IPS DF 6.9 (cell line): ENCODE measurements around the gene FAF1.
"Not testable (repeated sequence)": the region's sequence is repeated elsewhere in the genome, so short reads cannot be mapped to it uniquely, and the experiment has no call there.

Experiments
- DNase-seq: peaks from one replicate; pipeline ENCODE4 v3.0.0-alpha.2; 2013; ENCODE audit warnings: low read depth, low spot score
- H3K27ac ChIP-seq: one replicate; pipeline ENCODE4 v1.5.1; 2013; ENCODE audit warnings: low read length, control low read depth
- H3K27me3 ChIP-seq: 2 replicates; pipeline ENCODE4 v1.6.1; 2013; ENCODE audit warnings: mild to moderate bottlenecking, low read length; ENCODE audit not compliant: control insufficient read depth, insufficient read depth
- H3K36me3 ChIP-seq: 2 replicates; pipeline ENCODE4 v1.6.1; 2013; ENCODE audit warnings: low read length; ENCODE audit not compliant: control insufficient read depth, insufficient read depth
- H3K4me1 ChIP-seq: 2 replicates; pipeline ENCODE4 v1.6.1; 2013; ENCODE audit warnings: low read length; ENCODE audit not compliant: control insufficient read depth, insufficient read depth
- H3K4me3 ChIP-seq: 2 replicates; pipeline ENCODE4 v1.5.1; 2013; ENCODE audit warnings: mild to moderate bottlenecking, low read length
- H3K9me3 ChIP-seq: 2 replicates; pipeline ENCODE4 v1.6.1; 2013; ENCODE audit warnings: low read length, inconsistent platforms; ENCODE audit not compliant: control insufficient read depth, insufficient read depth
- WGBS: extraction: QIAGEN DNeasy Blood & Tissue Kit; methylation state at CpG from one replicate; pipeline ENCODE4 v1.1.7; 2013; ENCODE audit warnings: mixed read lengths, missing lambda C conversion rate; ENCODE audit not compliant: insufficient read length, insufficient coverage; 5-methylcytosine and 5-hydroxymethylcytosine counted together

FAF1 gene

DNA sequence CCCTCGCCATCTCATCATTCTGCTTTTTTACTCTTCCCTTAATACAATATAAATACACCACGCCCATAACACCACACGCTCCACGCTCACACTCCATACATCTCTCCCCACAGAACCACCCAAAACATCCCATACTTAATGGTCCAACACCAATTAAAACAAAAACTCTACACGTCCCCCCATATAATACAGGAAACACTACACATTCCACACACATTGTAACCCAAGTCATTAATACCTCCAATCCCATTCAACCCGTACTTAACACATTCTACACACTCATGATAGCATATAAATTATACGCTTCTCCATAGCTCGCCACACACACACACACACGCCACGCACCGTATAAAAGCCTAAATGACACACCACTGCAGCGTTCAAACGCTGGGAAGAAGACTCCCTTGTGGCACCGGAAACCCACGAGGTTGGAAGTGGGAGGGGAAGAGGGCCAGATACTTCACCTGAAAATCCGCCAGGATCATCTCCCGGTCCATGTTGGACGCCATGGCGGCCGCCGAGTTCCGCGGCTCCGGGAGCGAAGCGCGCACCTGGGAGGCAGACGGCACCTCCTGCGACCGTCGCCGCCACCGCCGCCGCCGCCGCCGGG lies 659 bp downstream of the FAF1 start:
- no peaks in the 10 kb centered on the region for H3K36me3 ChIP-seq
- peak overlapping the region; percentile 95 for H3K4me3 ChIP-seq
- 100% methylated on average over 5 of the region's 38 CpGs for WGBS
- H3K27me3 ChIP-seq: no peaks in the 10 kb centered on the region
- H3K4me1 ChIP-seq: no peaks in the 10 kb centered on the region; the same call in 1 of the 2 replicates
- no peak overlapping the region for H3K27ac ChIP-seq
- no peak for DNase-seq
- H3K9me3 ChIP-seq: no peaks in the 10 kb centered on the region

- H3K9me3 ChIP-seq: no peaks in the 10 kb centered on the region
- no peak for DNase-seq
- H3K36me3 ChIP-seq: no peaks in the 10 kb centered on the region
- no peak overlapping the region for H3K27ac ChIP-seq
- no CpG with 5 or more reads among the region's 1 CpG for WGBS
- H3K4me3 ChIP-seq: no peak overlapping the region
- H3K4me1 ChIP-seq: no peaks in the 10 kb centered on the region
- H3K27me3 ChIP-seq: no peaks in the 10 kb centered on the region
These were observed 5.0 kb downstream of the FAF1 start for GRCh38 chr1:50955116-50955515.

- H3K4me1 ChIP-seq, H3K36me3 ChIP-seq, H3K27ac ChIP-seq, H3K9me3 ChIP-seq, DNase-seq, H3K27me3 ChIP-seq, H3K4me3 ChIP-seq: not testable (repeated sequence)
- no CpG with 5 or more reads among the region's 31 CpGs for WGBS
These were observed 7.5 kb downstream of the FAF1 start for GRCh38 chr1:50952566-50952965.

- Histone ChIP-seq H3K9me3 (no peaks in the 10 kb centered on the region), H3K36me3 (no peaks in the 10 kb centered on the region), H3K4me1 (no peaks in the 10 kb centered on the region), H3K27ac (no peak overlapping the region), H3K27me3 (no peaks in the 10 kb centered on the region), H3K4me3 (no peak overlapping the region)
- no CpG with 5 or more reads among the region's 1 CpG for WGBS
- DNase-seq: no peak
These were observed 9.7 kb downstream of the FAF1 start for GRCh38 chr1:50950396-50950795.

- no CpG with 5 or more reads among the region's 9 CpGs for WGBS
- Histone ChIP-seq H3K27ac (no peak overlapping the region), H3K9me3 (no peaks in the 10 kb centered on the region), H3K4me1 (no peaks in the 10 kb centered on the region), H3K36me3 (no peaks in the 10 kb centered on the region), H3K4me3 (no peak overlapping the region), H3K27me3 (no peaks in the 10 kb centered on the region)
- DNase-seq: no peak
These were observed 10.6 kb downstream of the FAF1 start for GRCh38 chr1:50949286-50949982.

DNA sequence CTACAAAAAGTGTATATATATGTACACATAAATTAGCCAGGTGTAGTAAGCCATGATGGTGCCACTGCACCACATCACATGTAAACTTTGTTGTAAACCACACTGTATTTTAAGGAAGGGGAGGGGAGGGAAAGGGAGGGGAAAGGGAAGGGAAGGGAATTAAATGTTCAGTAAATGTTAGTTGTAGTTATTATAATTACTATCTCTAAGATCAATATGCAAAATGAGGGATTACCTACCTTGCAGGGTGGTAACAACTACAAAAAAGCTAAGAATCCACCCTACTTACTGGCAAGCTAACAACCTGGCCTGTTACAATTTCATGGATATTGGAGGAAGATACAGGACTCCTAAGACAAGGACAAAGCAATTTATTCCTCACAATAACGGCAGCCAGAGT lies 17.7 kb downstream of the FAF1 start:
- no CpG with 5 or more reads among the region's 1 CpG for WGBS

GRCh38 chr1:50940291-50940690 lies 19.8 kb downstream of the FAF1 start:
- Histone ChIP-seq H3K27me3 (no peaks in the 10 kb centered on the region), H3K9me3 (no peaks in the 10 kb centered on the region; the same call in 1 of the 2 replicates), H3K36me3 (no peaks in the 10 kb centered on the region), H3K27ac (no peak overlapping the region), H3K4me3 (no peak overlapping the region), H3K4me1 (no peaks in the 10 kb centered on the region)
- DNase-seq: no peak
- WGBS: no CpG with 5 or more reads among the region's 3 CpGs

More for the DNA sequence above, 17.7 kb downstream of the FAF1 start:
- no peaks in the 10 kb centered on the region for H3K36me3 ChIP-seq
- H3K9me3 ChIP-seq: no peaks in the 10 kb centered on the region; the same call in 1 of the 2 replicates
- DNase-seq: no peak
- H3K4me3 ChIP-seq: no peak overlapping the region
- no peaks in the 10 kb centered on the region for H3K27me3 ChIP-seq
- no peaks in the 10 kb centered on the region for H3K4me1 ChIP-seq
- H3K27ac ChIP-seq: no peak overlapping the region

GRCh38 chr1:50936321-50936720 lies 23.7 kb downstream of the FAF1 start:
- no peaks in the 10 kb centered on the region for H3K4me1 ChIP-seq
- no peak for DNase-seq
- WGBS: no CpG with 5 or more reads among the region's 2 CpGs
- H3K9me3 ChIP-seq: no peaks in the 10 kb centered on the region; the same call in 1 of the 2 replicates
- no peaks in the 10 kb centered on the region for H3K36me3 ChIP-seq
- no peaks in the 10 kb centered on the region for H3K27me3 ChIP-seq
- H3K27ac ChIP-seq: no peak overlapping the region
- no peak overlapping the region for H3K4me3 ChIP-seq

DNA sequence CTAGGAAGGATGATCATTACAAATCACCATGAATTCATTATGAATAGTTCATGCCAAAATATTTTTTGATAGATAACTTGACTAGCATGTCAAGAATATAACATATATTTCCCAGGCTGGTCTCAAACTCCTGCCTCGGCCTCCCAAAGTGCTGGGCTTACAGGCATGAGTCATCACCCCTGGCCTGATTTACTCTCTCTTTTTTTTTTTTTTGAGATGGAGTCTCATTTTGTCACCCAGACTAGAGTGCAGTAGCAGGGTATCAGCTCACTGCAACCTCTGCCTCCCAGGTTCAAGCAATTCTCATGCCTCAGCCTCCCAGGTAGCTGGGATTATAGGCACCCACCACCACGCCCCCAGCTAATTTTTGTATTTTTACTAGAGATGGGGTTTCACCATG lies 24.8 kb downstream of the FAF1 start:
- H3K27ac ChIP-seq, H3K4me3 ChIP-seq, H3K9me3 ChIP-seq, DNase-seq, H3K36me3 ChIP-seq, H3K27me3 ChIP-seq, H3K4me1 ChIP-seq: not testable (repeated sequence)
- no CpG with 5 or more reads among the region's 2 CpGs for WGBS

DNA sequence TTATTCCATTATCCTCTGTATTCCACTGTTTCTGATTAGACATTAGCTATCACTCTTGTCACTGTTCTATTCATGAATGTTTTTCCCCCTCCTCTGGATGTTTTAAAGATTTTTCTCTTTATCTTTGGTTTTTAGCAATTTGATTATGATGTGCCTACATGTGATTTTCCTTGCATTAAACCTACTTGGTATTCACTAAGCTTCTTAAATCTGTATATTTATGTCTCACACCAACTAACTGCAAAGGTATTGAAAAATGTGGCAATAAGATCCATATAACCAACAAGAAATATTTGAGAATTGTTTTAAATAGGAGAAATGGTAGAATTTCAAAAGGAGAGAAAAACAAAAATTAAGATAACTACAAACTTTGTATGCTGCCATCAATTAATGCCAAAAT lies 25.2 kb downstream of the FAF1 start:
- H3K36me3 ChIP-seq: no peaks in the 10 kb centered on the region
- no peaks in the 10 kb centered on the region; the same call in 1 of the 2 replicates for H3K9me3 ChIP-seq
- no peak for DNase-seq
- H3K27me3 ChIP-seq: no peaks in the 10 kb centered on the region
- no peaks in the 10 kb centered on the region for H3K4me1 ChIP-seq
- H3K4me3 ChIP-seq: no peak overlapping the region
- H3K27ac ChIP-seq: no peak overlapping the region

DNA sequence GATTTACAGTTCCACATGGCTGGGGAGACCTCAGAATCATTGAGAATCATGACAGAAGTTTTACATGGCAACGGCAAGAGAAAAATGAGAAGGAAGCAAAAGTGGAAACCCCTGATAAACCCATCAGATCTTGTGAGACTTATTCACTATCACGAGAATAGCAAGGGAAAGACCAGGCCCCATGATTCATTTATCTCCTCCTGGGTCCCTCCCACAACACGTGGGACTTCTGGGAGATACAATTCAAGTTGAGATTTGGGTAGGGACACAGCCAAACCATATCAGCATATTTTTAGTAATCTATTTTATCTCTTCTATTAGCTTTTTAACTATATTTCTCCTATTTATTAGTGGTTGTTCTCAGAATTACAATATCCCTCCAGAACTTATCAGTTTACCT lies 26.3 kb downstream of the FAF1 start:
- not testable (repeated sequence) for H3K27me3 ChIP-seq, H3K36me3 ChIP-seq, H3K4me3 ChIP-seq, H3K27ac ChIP-seq, DNase-seq, H3K9me3 ChIP-seq, H3K4me1 ChIP-seq
- WGBS: no CpG with 5 or more reads among the region's 3 CpGs
